ENCODE data around the gene HCFC1.

The HCFC1 gene

DNA sequence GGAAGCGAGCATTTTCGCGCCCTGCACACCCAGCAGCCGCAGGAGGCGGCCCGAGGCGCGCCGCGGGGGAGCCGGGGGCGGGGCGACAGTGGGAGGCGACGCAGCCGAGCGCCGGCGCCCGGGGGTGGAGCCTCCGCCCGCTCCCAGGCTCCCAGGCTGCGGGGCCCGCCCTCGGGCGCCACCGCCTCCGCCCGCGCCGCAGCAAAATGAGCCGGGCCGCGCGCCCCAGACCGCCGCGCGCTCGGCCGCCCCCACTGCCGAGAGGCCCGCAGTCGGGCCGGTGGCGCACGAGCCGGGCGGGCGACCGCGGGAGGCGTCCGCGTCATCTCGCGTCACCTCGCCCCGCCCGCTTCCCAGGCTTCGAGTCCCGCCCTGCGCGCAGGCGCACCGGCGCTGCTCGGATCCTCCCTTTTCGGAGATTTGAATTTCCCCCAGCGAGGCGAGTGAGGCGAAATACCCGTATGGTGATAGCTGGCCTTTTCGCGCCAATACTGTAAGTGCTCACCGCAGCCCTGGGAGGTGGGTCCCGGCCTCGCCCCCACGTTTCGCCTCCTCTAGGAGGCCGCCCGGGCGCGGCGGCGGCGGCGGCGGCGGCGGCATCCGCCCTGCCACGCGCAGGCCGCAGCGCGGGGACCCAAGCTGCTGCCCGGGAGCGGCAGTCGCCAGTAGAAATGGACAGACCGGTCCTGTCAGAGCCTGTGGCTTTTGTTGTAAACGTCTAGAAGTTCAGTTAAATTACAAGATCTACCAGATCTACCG is 929 bp upstream of the HCFC1 start, which contains the start of gene TMEM187:
Gene TMEM187 (plus strand): TSS at position 387 of the 759 bp plus-strand sequence. CDS start 9,309 bp downstream, outside the sequence.
- H3K4me1 Mint-ChIP-seq (ENCODE audit: low read depth): peaks cover 34% of the 10 kb centered on the region
- peak; percentile 94 for DNase-seq
- peaks cover 40% of the 10 kb centered on the region for H3K36me3 Mint-ChIP-seq (ENCODE audit: low read depth)
- peak within 1 kb of the TSS; percentile 100 for H3K27ac Mint-ChIP-seq
- no peaks in the 10 kb centered on the region for H3K9me3 Mint-ChIP-seq
- peak within 1 kb of the TSS; percentile 100 for H3K4me3 Mint-ChIP-seq
- H3K27me3 Mint-ChIP-seq: peaks cover 3% of the 10 kb centered on the region

DNA sequence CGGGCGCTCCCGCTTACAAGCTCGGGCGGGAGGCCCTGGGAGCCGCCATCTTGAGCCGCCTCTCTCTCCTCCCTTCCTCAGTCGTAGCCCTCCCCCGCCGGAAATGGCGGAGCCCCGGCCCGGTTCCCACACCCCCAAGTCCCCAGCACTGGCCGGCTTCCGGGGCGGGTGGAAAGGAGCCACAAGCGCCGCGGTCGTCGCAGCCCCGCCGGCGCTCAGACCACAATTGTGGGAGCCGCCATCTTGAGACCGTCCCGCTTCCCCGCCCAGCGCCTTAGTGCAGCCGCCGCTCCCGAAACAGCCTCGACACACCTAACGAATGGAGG is 531 bp downstream of the HCFC1 start:
- Mint-ChIP-seq H3K4me3 (peak overlapping the region; percentile 100), H3K36me3 (ENCODE audit: low read depth) (peaks cover 55% of the 10 kb centered on the region), H3K9me3 (no peaks in the 10 kb centered on the region), H3K27ac (peak overlapping the region; percentile 100), H3K4me1 (ENCODE audit: low read depth) (peaks cover 48% of the 10 kb centered on the region), H3K27me3 (peaks cover 3% of the 10 kb centered on the region)
- peak; percentile 94 for DNase-seq

DNA sequence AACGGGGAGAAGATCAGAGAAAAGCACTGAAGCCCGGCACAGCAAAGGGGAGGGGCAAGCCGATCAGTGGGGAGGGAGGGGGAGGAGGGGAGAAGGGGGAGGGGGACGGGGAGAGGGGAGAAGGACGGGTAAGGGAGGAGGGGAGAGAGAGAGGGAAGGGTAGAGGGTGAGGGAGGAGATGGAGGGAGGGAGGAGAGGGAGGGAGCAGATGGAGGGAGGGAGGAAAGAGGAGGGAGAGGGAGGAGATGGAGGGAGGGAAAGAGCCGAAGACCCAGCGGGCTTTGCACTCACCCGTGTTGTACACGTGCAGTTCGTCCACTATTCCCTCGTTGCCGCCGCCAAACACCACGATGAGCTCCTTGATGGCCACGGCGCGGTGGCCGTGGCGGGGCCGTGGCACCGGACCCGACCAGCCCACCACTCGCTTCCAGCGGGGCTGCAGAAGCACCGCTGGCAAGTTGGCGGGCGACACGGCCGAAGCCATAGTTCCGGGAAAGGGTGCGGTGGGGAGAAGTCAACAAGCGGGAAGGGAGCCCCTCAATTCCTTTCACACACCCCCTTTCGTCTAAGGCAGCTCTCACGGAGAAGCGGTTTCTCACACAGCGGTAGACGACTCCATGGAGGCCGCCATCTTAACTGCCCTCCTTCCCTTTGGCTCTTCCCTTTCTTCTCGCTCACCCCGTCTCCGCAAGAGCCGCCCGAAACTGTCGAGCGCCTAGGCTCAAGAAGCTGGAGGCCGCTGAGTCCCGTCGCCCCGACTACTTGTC is 1.1 kb downstream of the HCFC1 start:
- Mint-ChIP-seq H3K36me3 (ENCODE audit: low read depth) (peaks cover 59% of the 10 kb centered on the region), H3K4me1 (ENCODE audit: low read depth) (peaks cover 49% of the 10 kb centered on the region), H3K9me3 (no peaks in the 10 kb centered on the region), H3K4me3 (peak overlapping the region; percentile 100), H3K27ac (peak overlapping the region; percentile 100), H3K27me3 (no peaks in the 10 kb centered on the region)
- DNase-seq: no peak

DNA sequence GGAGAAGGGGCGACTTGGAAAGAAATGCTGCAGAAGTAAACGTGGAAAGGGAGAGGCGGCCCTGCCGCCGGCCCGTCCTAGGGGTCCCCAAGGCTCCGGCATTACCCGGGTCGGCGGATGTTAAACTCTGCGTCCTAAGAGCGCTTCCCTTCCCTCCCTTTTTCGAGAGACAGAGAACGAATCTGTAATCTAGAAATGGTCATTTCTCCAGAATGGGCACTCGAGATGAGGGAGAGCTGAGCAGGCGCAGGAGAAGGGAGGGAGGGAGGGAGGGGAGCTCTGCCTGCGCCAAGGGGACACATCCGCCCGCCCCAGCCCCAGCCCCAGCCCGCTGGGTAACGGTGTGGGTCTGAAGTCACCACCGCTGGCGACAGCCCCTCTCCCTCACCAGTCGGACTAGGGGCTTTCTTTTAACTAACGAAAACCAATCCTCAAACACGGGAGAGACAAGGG is 1.7 kb downstream of the HCFC1 start:
- Mint-ChIP-seq H3K36me3 (ENCODE audit: low read depth) (peaks cover 65% of the 10 kb centered on the region), H3K27me3 (no peaks in the 10 kb centered on the region), H3K27ac (peak overlapping the region; percentile 97), H3K9me3 (no peaks in the 10 kb centered on the region), H3K4me3 (peak overlapping the region; percentile 100), H3K4me1 (ENCODE audit: low read depth) (peaks cover 54% of the 10 kb centered on the region)
- DNase-seq: peak; percentile 59

DNA sequence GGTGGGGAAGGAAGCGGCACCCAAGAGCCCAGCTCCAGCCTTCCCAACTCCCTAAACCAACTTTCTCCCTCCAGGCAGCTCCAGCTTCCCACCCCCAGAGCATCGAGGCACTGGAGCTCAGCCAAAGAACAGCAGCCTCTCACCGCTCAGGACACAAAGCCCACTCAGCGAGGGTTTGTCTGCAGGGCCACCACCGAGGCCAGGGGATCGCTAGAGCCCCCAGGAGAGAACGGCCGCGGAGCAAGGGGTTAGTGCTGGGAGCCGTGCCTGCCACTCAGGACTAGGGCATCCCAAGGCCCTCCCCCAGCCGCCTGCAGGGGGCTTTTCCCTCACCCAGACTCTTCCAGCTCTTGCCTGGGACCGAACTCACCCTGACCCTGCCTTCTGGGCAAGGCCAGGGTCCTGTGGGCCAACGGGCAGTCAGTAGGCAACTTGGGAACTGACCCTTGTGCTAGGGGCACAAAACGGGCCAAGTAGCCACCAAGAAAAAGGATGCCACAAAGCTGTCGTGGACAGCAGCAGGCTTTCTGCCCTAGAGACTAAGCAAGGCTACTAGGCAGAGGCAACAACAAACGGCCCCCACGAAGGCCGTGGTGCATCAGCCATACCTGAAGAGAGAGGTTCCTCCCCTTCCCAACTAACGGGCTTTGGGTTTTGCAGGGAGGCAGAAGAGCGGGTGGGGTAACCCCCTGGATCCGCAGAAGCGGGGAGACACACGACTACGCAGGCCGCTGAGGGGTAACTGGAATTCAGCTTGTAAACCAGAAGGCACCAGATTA is 2.3 kb downstream of the HCFC1 start:
- no peak for DNase-seq
- Mint-ChIP-seq H3K27me3 (no peaks in the 10 kb centered on the region), H3K27ac (peak overlapping the region; percentile 97), H3K36me3 (ENCODE audit: low read depth) (peaks cover 71% of the 10 kb centered on the region), H3K9me3 (no peaks in the 10 kb centered on the region), H3K4me1 (ENCODE audit: low read depth) (peaks cover 52% of the 10 kb centered on the region), H3K4me3 (peak overlapping the region; percentile 100)

DNA sequence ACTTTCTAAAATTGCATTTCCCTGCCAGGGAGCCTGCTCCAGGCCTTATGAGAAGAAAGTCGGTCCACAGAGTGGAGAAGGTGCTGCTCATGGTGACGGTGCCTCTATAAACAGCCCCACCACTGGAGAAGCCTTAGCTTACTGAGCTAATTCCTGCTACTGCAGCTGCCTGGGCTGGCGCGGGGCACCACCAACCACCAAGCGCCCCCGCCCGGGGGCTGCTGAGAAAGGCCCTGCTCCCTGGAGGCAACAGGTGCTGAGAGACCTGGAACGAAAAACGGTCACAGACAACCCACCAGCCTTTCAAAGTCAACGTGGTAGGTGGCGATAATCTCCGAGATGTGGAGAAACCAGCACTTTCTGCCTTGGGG is 2.9 kb downstream of the HCFC1 start:
- Mint-ChIP-seq H3K4me1 (ENCODE audit: low read depth) (peaks cover 47% of the 10 kb centered on the region), H3K27me3 (no peaks in the 10 kb centered on the region), H3K4me3 (peak overlapping the region; percentile 100), H3K9me3 (no peaks in the 10 kb centered on the region), H3K36me3 (ENCODE audit: low read depth) (peaks cover 77% of the 10 kb centered on the region), H3K27ac (peak overlapping the region; percentile 97)
- DNase-seq: peak; percentile 60

DNA sequence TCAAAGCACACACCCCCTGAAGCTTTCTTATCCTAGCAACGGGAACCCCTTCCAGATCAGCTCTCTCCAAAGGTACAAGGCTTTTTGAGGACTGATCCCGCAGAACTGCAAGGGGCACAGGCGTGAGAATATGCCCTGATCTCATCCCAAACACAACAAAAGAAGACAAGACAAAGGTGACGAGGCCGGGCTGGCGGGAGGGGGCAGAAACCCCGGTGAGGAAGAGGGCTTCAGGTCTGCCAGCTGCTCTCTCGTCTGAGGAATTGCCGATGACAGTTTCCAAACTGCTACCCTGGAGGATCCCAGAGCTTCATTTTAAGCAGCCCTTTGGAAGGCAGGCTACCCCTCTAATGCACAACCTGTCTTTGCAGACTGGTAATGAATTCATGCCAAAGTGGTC is 3.4 kb downstream of the HCFC1 start:
- no peaks in the 10 kb centered on the region for H3K9me3 Mint-ChIP-seq
- H3K27ac Mint-ChIP-seq: peak overlapping the region; percentile 97
- H3K27me3 Mint-ChIP-seq: no peaks in the 10 kb centered on the region
- peak overlapping the region; percentile 100 for H3K4me3 Mint-ChIP-seq
- H3K4me1 Mint-ChIP-seq (ENCODE audit: low read depth): peaks cover 42% of the 10 kb centered on the region
- H3K36me3 Mint-ChIP-seq (ENCODE audit: low read depth): peaks cover 81% of the 10 kb centered on the region
- no peak for DNase-seq

DNA sequence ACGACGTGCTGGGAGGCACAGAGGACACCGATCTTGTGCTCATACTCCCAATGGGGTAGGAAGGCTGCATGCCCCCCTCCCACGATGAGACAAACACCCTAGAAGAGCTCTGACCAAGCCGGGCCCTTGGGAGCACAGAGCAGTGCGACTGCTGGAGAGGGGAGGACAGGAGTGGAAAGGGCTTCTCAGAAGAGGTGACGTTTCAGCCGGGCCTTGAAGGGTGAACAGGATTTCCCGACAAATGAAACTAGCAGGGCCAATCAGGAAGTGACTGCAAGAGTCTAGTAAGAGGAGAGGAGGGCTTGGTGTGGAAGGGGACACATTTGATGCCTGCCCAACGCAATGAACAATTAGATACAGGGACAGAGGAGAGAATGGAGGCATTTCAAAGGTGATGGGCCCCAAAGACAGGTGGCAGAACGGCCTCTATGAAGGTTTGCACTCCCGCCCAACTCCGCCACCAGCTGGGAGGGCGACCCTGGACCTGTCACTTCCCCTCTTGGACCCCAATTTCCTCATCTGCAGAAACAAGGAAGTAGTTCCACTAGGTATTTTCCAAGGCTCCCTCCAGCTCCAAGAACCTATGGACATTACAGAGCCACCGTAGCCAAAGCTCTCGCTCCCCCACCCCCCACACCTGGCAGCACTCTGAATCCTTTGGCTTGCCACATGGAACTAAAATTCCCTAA is 3.9 kb downstream of the HCFC1 start:
- DNase-seq: no peak
- Mint-ChIP-seq H3K4me3 (peak overlapping the region; percentile 100), H3K4me1 (ENCODE audit: low read depth) (peaks cover 39% of the 10 kb centered on the region), H3K36me3 (ENCODE audit: low read depth) (peaks cover 83% of the 10 kb centered on the region), H3K27me3 (no peaks in the 10 kb centered on the region), H3K27ac (peak overlapping the region; percentile 97), H3K9me3 (no peaks in the 10 kb centered on the region)

DNA sequence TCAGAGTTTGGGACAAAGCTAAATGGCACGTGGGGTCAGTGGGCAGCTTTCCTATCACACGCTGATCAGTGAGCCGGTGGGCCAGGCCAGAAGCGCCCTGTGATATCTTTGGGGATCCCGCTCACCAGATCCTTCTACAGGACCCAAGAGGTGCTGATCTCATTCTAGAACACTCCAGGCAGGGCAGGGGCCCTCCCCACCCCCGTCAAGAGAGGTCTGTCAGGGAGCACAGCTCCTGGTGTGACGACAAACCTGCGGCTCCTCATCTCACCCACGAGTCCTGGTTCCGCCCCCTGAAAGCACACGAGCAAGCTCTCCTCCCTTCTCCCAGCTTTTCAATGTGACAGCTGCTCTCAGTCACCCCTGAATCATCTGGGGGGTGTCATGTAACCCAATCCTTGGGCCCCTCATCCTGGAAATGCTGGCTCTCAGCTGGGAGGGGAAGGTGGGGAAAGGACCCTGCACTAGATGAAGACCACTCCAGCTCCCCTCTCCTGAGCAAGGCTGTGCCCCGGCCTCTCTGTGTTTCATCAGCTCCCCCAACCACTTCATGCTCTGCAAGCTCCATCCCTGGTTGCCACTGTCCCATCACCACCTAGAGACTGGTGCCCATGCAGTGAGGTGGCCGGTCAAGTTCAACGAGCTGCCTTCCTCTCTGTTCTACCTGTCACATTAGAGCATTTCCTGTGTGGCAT is 4.6 kb downstream of the HCFC1 start:
- peak; percentile 56 for DNase-seq
- Mint-ChIP-seq H3K4me3 (peak overlapping the region; percentile 100), H3K9me3 (no peaks in the 10 kb centered on the region), H3K4me1 (ENCODE audit: low read depth) (peaks cover 39% of the 10 kb centered on the region), H3K36me3 (ENCODE audit: low read depth) (peaks cover 90% of the 10 kb centered on the region), H3K27me3 (no peaks in the 10 kb centered on the region), H3K27ac (peak overlapping the region; percentile 97)

DNA sequence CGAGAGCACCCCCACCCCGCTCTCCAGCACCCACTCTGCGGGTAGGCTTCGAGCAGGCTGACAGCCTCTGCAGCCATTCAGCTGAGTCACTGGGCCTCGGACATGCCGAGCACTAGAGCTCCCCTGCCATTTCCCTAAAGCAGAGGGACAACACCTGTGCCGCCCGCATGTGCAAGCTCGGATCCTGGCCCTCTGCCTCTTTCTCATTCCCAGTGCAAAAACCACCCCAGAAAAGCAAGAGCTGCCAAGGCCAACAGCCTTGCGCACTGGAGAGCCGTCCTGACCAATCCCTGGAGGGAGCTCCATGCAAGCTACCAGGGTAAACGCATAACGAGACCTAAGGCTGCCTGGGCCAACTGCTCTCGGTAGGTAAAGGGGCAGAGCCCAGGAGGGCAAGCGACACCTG is 5.3 kb downstream of the HCFC1 start:
- no peaks in the 10 kb centered on the region for H3K27me3 Mint-ChIP-seq
- peak overlapping the region; percentile 100 for H3K4me3 Mint-ChIP-seq
- H3K27ac Mint-ChIP-seq: peak overlapping the region; percentile 97
- H3K9me3 Mint-ChIP-seq: no peaks in the 10 kb centered on the region
- peaks cover 39% of the 10 kb centered on the region for H3K4me1 Mint-ChIP-seq (ENCODE audit: low read depth)
- DNase-seq: no peak
- H3K36me3 Mint-ChIP-seq (ENCODE audit: low read depth): peaks cover 93% of the 10 kb centered on the region

DNA sequence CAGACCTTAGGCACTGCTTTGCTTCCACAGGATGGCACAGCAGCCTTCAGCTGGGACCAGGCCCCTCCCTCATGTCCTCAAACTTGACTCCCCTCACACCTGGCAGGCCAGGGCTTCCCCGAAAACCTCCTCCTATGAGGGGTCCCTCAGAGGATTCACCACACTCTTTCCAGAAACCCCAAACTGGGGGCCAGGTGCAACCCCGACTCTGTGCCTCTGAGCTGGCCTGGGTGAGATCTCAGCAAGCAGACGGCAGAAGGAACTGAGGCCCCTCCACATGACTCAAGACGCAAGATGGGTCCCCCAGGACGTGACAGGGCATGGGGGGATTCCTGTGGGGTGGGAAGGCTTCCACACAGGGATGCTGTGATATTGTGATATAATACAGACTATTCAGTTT is 6.2 kb downstream of the HCFC1 start:
- peaks cover 39% of the 10 kb centered on the region for H3K4me1 Mint-ChIP-seq (ENCODE audit: low read depth)
- peaks cover 94% of the 10 kb centered on the region for H3K36me3 Mint-ChIP-seq (ENCODE audit: low read depth)
- peak overlapping the region; percentile 97 for H3K27ac Mint-ChIP-seq
- H3K4me3 Mint-ChIP-seq: peak overlapping the region; percentile 45
- DNase-seq: no peak
- no peaks in the 10 kb centered on the region for H3K27me3 Mint-ChIP-seq
- no peaks in the 10 kb centered on the region for H3K9me3 Mint-ChIP-seq

DNA sequence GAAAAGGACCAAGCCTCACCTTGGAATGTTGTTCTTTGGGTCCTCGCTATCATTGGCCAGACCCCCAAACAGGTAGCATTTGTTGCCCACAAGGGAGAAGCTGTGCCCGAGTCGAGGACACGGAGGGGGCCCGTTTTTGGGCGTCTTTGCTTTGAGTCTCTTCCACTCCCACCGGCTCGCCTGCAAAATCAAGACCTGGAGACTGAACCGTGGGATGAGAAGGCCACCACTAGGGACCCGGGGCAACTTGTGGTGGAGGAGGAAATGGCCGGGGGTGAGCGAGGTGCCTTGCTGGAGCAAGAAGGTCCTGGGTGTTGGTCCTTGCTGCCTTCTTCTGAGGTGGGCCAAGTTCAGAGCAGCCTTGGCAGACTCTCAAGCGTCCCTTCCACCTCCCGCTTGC is 7.5 kb downstream of the HCFC1 start:
- H3K4me1 Mint-ChIP-seq (ENCODE audit: low read depth): peaks cover 39% of the 10 kb centered on the region
- no peak overlapping the region for H3K4me3 Mint-ChIP-seq
- no peaks in the 10 kb centered on the region for H3K9me3 Mint-ChIP-seq
- no peaks in the 10 kb centered on the region for H3K27me3 Mint-ChIP-seq
- peaks cover 99% of the 10 kb centered on the region for H3K36me3 Mint-ChIP-seq (ENCODE audit: low read depth)
- H3K27ac Mint-ChIP-seq: peak overlapping the region; percentile 97
- DNase-seq: no peak

DNA sequence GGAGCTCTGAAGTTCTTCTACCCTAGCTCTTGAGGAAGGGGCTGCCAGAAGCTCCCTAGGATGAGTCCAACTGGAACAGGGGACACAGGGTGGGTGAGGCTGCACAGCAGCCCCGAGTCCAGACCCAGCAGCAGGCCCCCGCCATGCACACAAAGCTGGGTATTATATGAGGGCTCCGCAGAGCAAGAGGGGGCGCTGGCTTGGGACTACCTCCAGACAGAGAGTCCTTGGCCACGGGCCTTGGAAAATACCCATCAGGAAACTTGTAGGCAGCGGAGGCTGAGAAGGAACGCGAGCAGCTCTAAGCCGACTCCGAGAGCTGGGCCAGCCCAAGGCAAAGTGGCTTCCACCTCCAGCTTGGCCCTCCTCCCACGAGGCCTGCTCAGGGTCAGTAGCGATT is 8.1 kb downstream of the HCFC1 start:
- Mint-ChIP-seq H3K4me3 (no peak overlapping the region), H3K9me3 (no peaks in the 10 kb centered on the region), H3K27ac (no peak overlapping the region), H3K27me3 (no peaks in the 10 kb centered on the region), H3K36me3 (ENCODE audit: low read depth) (peaks cover 99% of the 10 kb centered on the region), H3K4me1 (ENCODE audit: low read depth) (peaks cover 39% of the 10 kb centered on the region)
- DNase-seq: no peak
